Measurements from ENCODE around the gene GNL1.
"Not testable (repeated sequence)": the region's sequence is repeated elsewhere in the genome, so short reads cannot be mapped to it uniquely, and the experiment has no call there.

Gene GNL1

GRCh38 chr6:30521952-30522351 is 34.3 kb downstream of the GNL1 start:
- not testable (repeated sequence) for DNase-seq

- DNase-seq: not testable (repeated sequence)
Observed at GRCh38 chr6:30521082-30521481, 35.2 kb downstream of the GNL1 start.

GRCh38 chr6:30520522-30520921 is 35.8 kb downstream of the GNL1 start:
- DNase-seq: no peak

GRCh38 chr6:30518505-30519145 is 37.7 kb downstream of the GNL1 start:
- peak; percentile 7 for DNase-seq

- DNase-seq: not testable (repeated sequence)
Observed at GRCh38 chr6:30517767-30518504, 38.4 kb downstream of the GNL1 start.

GRCh38 chr6:30516754-30517076 is 39.6 kb downstream of the GNL1 start:
- not testable (repeated sequence) for DNase-seq

- DNase-seq: peak; percentile 90
Observed at GRCh38 chr6:30515944-30516753, 40.1 kb downstream of the GNL1 start.

GRCh38 chr6:30515106-30515505 is 41.2 kb downstream of the GNL1 start:
- no peak for DNase-seq

- no peak for DNase-seq
Observed at GRCh38 chr6:30513451-30513850, 42.8 kb downstream of the GNL1 start.

- DNase-seq: no peak
Observed at GRCh38 chr6:30511169-30511546, 45.1 kb downstream of the GNL1 start.

- no peak for DNase-seq
Observed at GRCh38 chr6:30510419-30511168, 45.7 kb downstream of the GNL1 start.

- no peak for DNase-seq
Observed at GRCh38 chr6:30508890-30509736, 47.2 kb downstream of the GNL1 start.

GRCh38 chr6:30507849-30508827 is 48.2 kb downstream of the GNL1 start:
- DNase-seq: no peak

- DNase-seq: no peak
Observed at GRCh38 chr6:30500421-30501355, 55.6 kb downstream of the GNL1 start.

- DNase-seq: not testable (repeated sequence)
Observed at GRCh38 chr6:30498705-30499104, 57.6 kb downstream of the GNL1 start.

GRCh38 chr6:30497714-30498113 is 58.6 kb downstream of the GNL1 start:
- DNase-seq: no peak

GRCh38 chr6:30497261-30497599 is 59.1 kb downstream of the GNL1 start:
- not testable (repeated sequence) for DNase-seq

- no peak for DNase-seq
Observed at GRCh38 chr6:30495993-30496392, 60.3 kb downstream of the GNL1 start.

GRCh38 chr6:30495060-30495459 is 61.2 kb downstream of the GNL1 start:
- DNase-seq: not testable (repeated sequence)

Measured in NCI-H69 (cell line).